Measurements from ENCODE around the gene PTPN14. TPM values are rescaled to one million over a fixed set of nuclear protein-coding genes. Genes with fewer than 3 reads are reported as not detected.

Gene PTPN14
- total and polyA plus RNA-seq, 2 of the 8 experiments (the other 6 are each of a cell fraction or from before 2014, with no cell fraction given), result 14.4 to 93.6 TPM

- TF ChIP-seq CHD7 (IDR thresholded peaks at IDR 0.05; ENCODE audit: insufficient replicate concordance, low read length) (no peak), POLR2AphosphoS5 (IDR thresholded peaks at IDR 0.05; ENCODE audit: low read depth, low read length) (0 out of 2 replicates have a peak, but pooled peaks have one; percentile 38), GTF2F1 (IDR thresholded peaks at IDR 0.05; ENCODE audit: borderline replicate concordance, low read depth, low read length) (no peak), TAF1 (IDR thresholded peaks at IDR 0.05; ENCODE audit: low read depth, low read length) (peak; percentile 51; the same call in 1 of the 2 replicates), SIX5 (IDR thresholded peaks at IDR 0.05; ENCODE audit: low read depth, low read length) (no peak), TBP (IDR thresholded peaks at IDR 0.05; ENCODE audit: low read depth, low read length) (peak; percentile 39; the same call in 1 of the 2 replicates), SIN3A (conservative IDR thresholded peaks at IDR 0.05 in 1 of 2, IDR thresholded peaks at IDR 0.05 in 1 of 2; ENCODE audit: low read depth in 1 of 2, low read length in 2 of 2) (no peak), BCL11A (IDR thresholded peaks at IDR 0.05; ENCODE audit: low read depth in 2 of 2, low read length in 2 of 2) (no peak)
Observed at GRCh38 chr1:214582289-214582891, 31.0 kb upstream of the PTPN14 start (continued).
